PC-9 (cell line): ENCODE data around the gene SLC35G6. TPM values are rescaled to one million over a fixed set of nuclear protein-coding genes. Genes with fewer than 3 reads are reported as not detected.

Experiments used
- BruUV-seq: library from RNA; stranded (reverse); fragments of 400-500 nt; replicated peaks from 2 replicates; lab custom pipeline; 2021; lab: Mats Ljungman, UMichigan
- CTCF ChIA-PET: fragments of 300-600 bp; sonication (Branson Sonifier 250); formaldehyde crosslinking; loops from one replicate; lab custom pipeline; 2022; ENCODE audit warnings: antibody characterized with exemption; lab: Charles Lee
- POLR2A ChIA-PET: fragments of 300-600 bp; sonication (Branson Sonifier 250); formaldehyde crosslinking; loops from one replicate; lab custom pipeline; 2022; ENCODE audit warnings: antibody characterized with exemption; ENCODE audit not compliant: unreplicated experiment; lab: Charles Lee
- DNase-seq, 2 experiments: peaks; one replicate each; pipeline versions ENCODE4 v3.0.0 to v3.0.0-alpha.2; 2015 to 2022; ENCODE audit warnings: mixed read lengths in 1 of 2
- H2AFZ ChIP-seq: fragments of 200-600 bp; sonication (generic); 2 replicates; pipeline ENCODE4 v1.8.1; 2017; ENCODE audit warnings: antibody characterized with exemption
- H3F3A ChIP-seq: fragments of 200-600 bp; sonication (generic); 2 replicates; pipeline ENCODE4 v1.8.1; 2017; ENCODE audit warnings: antibody characterized with exemption, mild to moderate bottlenecking, low read depth; ENCODE audit not compliant: insufficient read depth
- H3K27ac ChIP-seq: fragments of 200-600 bp; sonication (generic); 2 replicates; pipeline ENCODE4 v1.6.1; 2016; ENCODE audit warnings: mixed run types
- H3K27me3 ChIP-seq: fragments of 200-600 bp; sonication (generic); 2 replicates; pipeline ENCODE4 v1.6.1; 2016; ENCODE audit warnings: low read depth, mixed run types; ENCODE audit not compliant: insufficient read depth
- H3K36me3 ChIP-seq: fragments of 200-600 bp; sonication (generic); 2 replicates; pipeline ENCODE4 v1.6.1; 2016; ENCODE audit warnings: low read depth, mixed run types
- H3K4me1 ChIP-seq: fragments of 200-600 bp; sonication (generic); replicated peaks from 2 replicates; pipeline ENCODE4 v1.6.1; 2016; ENCODE audit warnings: mixed run types; ENCODE audit not compliant: insufficient read depth
- H3K4me2 ChIP-seq: fragments of 200-600 bp; sonication (generic); 2 replicates; pipeline ENCODE4 v1.6.1; 2017; ENCODE audit warnings: mixed run types
- H3K4me3 ChIP-seq: fragments of 200-600 bp; sonication (generic); 2 replicates; pipeline ENCODE4 v1.6.1; 2016; ENCODE audit warnings: mixed run types
- H3K79me2 ChIP-seq: fragments of 200-600 bp; sonication (generic); 2 replicates; pipeline ENCODE4 v1.6.1; 2017; ENCODE audit warnings: low read depth, mixed run types
- H3K9me2 ChIP-seq: fragments of 200-600 bp; sonication (generic); 2 replicates; pipeline ENCODE4 v1.8.1; 2017; ENCODE audit warnings: mild to moderate bottlenecking; ENCODE audit not compliant: insufficient read depth
- H3K9me3 ChIP-seq: fragments of 200-600 bp; sonication (generic); 2 replicates; pipeline ENCODE4 v1.8.1; 2016; ENCODE audit warnings: low read depth; ENCODE audit not compliant: insufficient read depth
- H4K20me1 ChIP-seq: fragments of 200-600 bp; sonication (generic); 2 replicates; pipeline ENCODE4 v1.8.1; 2017; ENCODE audit not compliant: insufficient read depth
- CTCF ChIP-seq: fragments of 200-600 bp; sonication (generic); conservative IDR thresholded peaks from 2 replicates; pipeline ENCODE4 v1.6.1; 2017; ENCODE audit warnings: mixed run types, antibody characterized with exemption, mild to moderate bottlenecking, moderate library complexity
- EZH2 ChIP-seq: fragments of 200-600 bp; sonication (generic); IDR thresholded peaks from 2 replicates; pipeline ENCODE4 v1.8.0; 2017; ENCODE audit warnings: antibody characterized with exemption, low read depth
- intact Hi-C: fragments of 100-400 bp; cut with micrococcal nuclease; formaldehyde crosslinking; loops from one replicate; pipeline ENCODE4 v1.10.0; 2022; ENCODE audit not compliant: unreplicated experiment
- total RNA-seq: library from RNA; stranded (reverse); gene quantifications from 2 replicates; pipeline ENCODE4 v1.2.3, GENCODE V29; 2021

SLC35G6 gene
- total RNA-seq, 1 experiment from 2014 or later, result not detected

GRCh38 chr17:7508846-7509245 is 27.6 kb downstream of the SLC35G6 start:
- H3K36me3 ChIP-seq, result peaks cover 8% of the 10 kb centered on the region; the same call in 1 of the 2 replicates
- ChIA-PET CTCF (no interaction called here), POLR2A (no interaction called here)
- no peaks in the 10 kb centered on the region for H3K27me3 ChIP-seq
- BruUV-seq, result no TSS peak
- no peak for DNase-seq
- no peaks in the 10 kb centered on the region for H4K20me1 ChIP-seq
- intact Hi-C loops, result no loop called here
- H3K4me2 ChIP-seq, result no peak overlapping the region
- peaks cover 5% of the 10 kb centered on the region; the same call in 1 of the 2 replicates for H3F3A ChIP-seq
- H3K9me3 ChIP-seq, result no peaks in the 10 kb centered on the region
- no peaks in the 10 kb centered on the region for H3K4me1 ChIP-seq
- no peak overlapping the region for H2AFZ ChIP-seq
- H3K9me2 ChIP-seq, result no peaks in the 10 kb centered on the region
- no peak overlapping the region for H3K27ac ChIP-seq
- TF ChIP-seq CTCF (no peak), EZH2 (no peak)
- no peak overlapping the region for H3K4me3 ChIP-seq
- H3K79me2 ChIP-seq, result no peaks in the 10 kb centered on the region

GRCh38 chr17:7509937-7510336 is 28.7 kb downstream of the SLC35G6 start:
- Histone ChIP-seq H3K27me3 (no peaks in the 10 kb centered on the region), H2AFZ (no peak overlapping the region), H3F3A (peaks cover 5% of the 10 kb centered on the region; the same call in 1 of the 2 replicates), H3K36me3 (peaks cover 8% of the 10 kb centered on the region; the same call in 1 of the 2 replicates), H4K20me1 (no peaks in the 10 kb centered on the region), H3K9me2 (no peaks in the 10 kb centered on the region), H3K9me3 (no peaks in the 10 kb centered on the region), H3K27ac (no peak overlapping the region), H3K4me3 (no peak overlapping the region), H3K79me2 (no peaks in the 10 kb centered on the region), H3K4me2 (no peak overlapping the region), H3K4me1 (no peaks in the 10 kb centered on the region)
- ChIA-PET CTCF (no interaction called here), POLR2A (no interaction called here)
- no TSS peak for BruUV-seq
- intact Hi-C loops, result loop anchor here (5.0 kb wide), 1 partner anchor 177 kb away; the partner anchor contains the start of genes TP53 and WRAP53
- DNase-seq, result no peak
- TF ChIP-seq CTCF (no peak), EZH2 (no peak)

GRCh38 chr17:7511108-7511507 is 29.9 kb downstream of the SLC35G6 start:
- Histone ChIP-seq H3K27me3 (no peaks in the 10 kb centered on the region), H3K4me2 (no peak overlapping the region), H3K4me3 (no peak overlapping the region), H2AFZ (no peak overlapping the region), H3K4me1 (no peaks in the 10 kb centered on the region), H3K79me2 (no peaks in the 10 kb centered on the region), H3K27ac (no peak overlapping the region), H3K36me3 (no peaks in the 10 kb centered on the region), H3K9me2 (no peaks in the 10 kb centered on the region), H4K20me1 (no peaks in the 10 kb centered on the region), H3F3A (peaks cover 7% of the 10 kb centered on the region; the same call in 1 of the 2 replicates), H3K9me3 (no peaks in the 10 kb centered on the region)
- CTCF ChIA-PET, result no interaction called here
- intact Hi-C loops, result loop anchor here (5.0 kb wide), 1 partner anchor 176 kb away; the partner anchor contains the start of genes TP53 and WRAP53
- no TSS peak for BruUV-seq
- POLR2A ChIA-PET, result no interaction called here
- TF ChIP-seq CTCF, result no peak
- no peak for TF ChIP-seq EZH2
- no peak for DNase-seq
